AG04449 (cell line): Measurements from ENCODE around the gene NMNAT3.

Experiments used
- CTCF ChIA-PET: fragments of 350-600 bp; formaldehyde crosslinking; extraction: SDS; loops from one replicate; lab custom pipeline; 2021; ENCODE audit warnings: antibody characterized with exemption; lab: Yijun Ruan, JAX
- POLR2A ChIA-PET: fragments of 400-600, 350-600 bp; formaldehyde crosslinking; extraction: SDS; loops from one replicate; lab custom pipeline; 2020; ENCODE audit warnings: antibody characterized with exemption, inconsistent platforms; lab: Yijun Ruan, JAX
- DNase-seq: peaks from one replicate; pipeline ENCODE4 v3.0.0-alpha.2; 2010; ENCODE audit warnings: low read depth, low spot score
- H3K4me3 ChIP-seq: 2 replicates; pipeline ENCODE4 v1.5.1; 2011; ENCODE audit warnings: low read depth, mild to moderate bottlenecking, control low read depth, low read length
- CTCF ChIP-seq: IDR thresholded peaks from one replicate; pipeline ENCODE4 v1.5.1; 2011; ENCODE audit warnings: mild to moderate bottlenecking, moderate library complexity, low read length, control low read depth, inconsistent platforms; ENCODE audit not compliant: insufficient read depth; ENCODE audit errors: missing control alignments

NMNAT3 gene

GRCh38 chr3:139518926-139519842, 158.6 kb downstream of the NMNAT3 start:
- ChIA-PET POLR2A (no interaction called here), CTCF (no interaction called here)
- TF ChIP-seq CTCF = no peak
- DNase-seq = no peak
- no peak overlapping the region for H3K4me3 ChIP-seq

- CTCF ChIA-PET = no interaction called here
These were observed 159.5 kb downstream of the NMNAT3 start for GRCh38 chr3:139518306-139518705.

GRCh38 chr3:139517321-139518065, 160.3 kb downstream of the NMNAT3 start:
- ChIA-PET CTCF (no interaction called here), POLR2A (no interaction called here)

More at GRCh38 chr3:139518306-139518705, 159.5 kb downstream of the NMNAT3 start:
- no peak overlapping the region for H3K4me3 ChIP-seq
- TF ChIP-seq CTCF = no peak
- DNase-seq = no peak
- POLR2A ChIA-PET = no interaction called here

GRCh38 chr3:139514741-139515140, 163.0 kb downstream of the NMNAT3 start:
- no peak for DNase-seq
- TF ChIP-seq CTCF = no peak
- H3K4me3 ChIP-seq = no peak overlapping the region
- CTCF ChIA-PET = no interaction called here
- POLR2A ChIA-PET = no interaction called here

More at GRCh38 chr3:139517321-139518065, 160.3 kb downstream of the NMNAT3 start:
- TF ChIP-seq CTCF = no peak
- H3K4me3 ChIP-seq = no peak overlapping the region
- DNase-seq = no peak
